IMR-90 (cell line): ENCODE results near the gene BLMH.

Experiments
- CTCF ChIP-seq: conservative IDR thresholded peaks from 2 replicates; pipeline ENCODE4 v1.5.1; 2012; ENCODE audit warnings: mild to moderate bottlenecking, low read depth, low read length, improper control_type of control experiment
- ELK1 ChIP-seq: fragments of 150-350 bp; IDR thresholded peaks from 2 replicates; pipeline ENCODE4 v1.6.1; 2016; ENCODE audit warnings: low read depth, mild to moderate bottlenecking, low read length, moderate library complexity, borderline replicate concordance
- FOS ChIP-seq: fragments of 150-350 bp; IDR thresholded peaks from 2 replicates; pipeline ENCODE4 v1.6.1; 2016; ENCODE audit warnings: low read depth, low read length
- MAFK ChIP-seq: IDR thresholded peaks from 2 replicates; pipeline ENCODE4 v1.6.1; 2012; ENCODE audit warnings: low read depth, low read length, improper control_type of control experiment
- POLR2A ChIP-seq: IDR thresholded peaks from 2 replicates; pipeline ENCODE4 v1.6.1; 2012; ENCODE audit warnings: mild to moderate bottlenecking, low read depth, low read length
- RAD21 ChIP-seq: IDR thresholded peaks from 2 replicates; pipeline ENCODE4 v1.6.1; 2012; ENCODE audit warnings: low read length, improper control_type of control experiment
- SMC3 ChIP-seq: fragments of 150-350 bp; IDR thresholded peaks from 2 replicates; pipeline ENCODE4 v1.6.1; 2016; ENCODE audit warnings: low read depth, mild to moderate bottlenecking, antibody characterized with exemption, low read length, moderate library complexity
- USF2 ChIP-seq: fragments of 150-350 bp; IDR thresholded peaks from 2 replicates; pipeline ENCODE4 v1.6.1; 2017; ENCODE audit warnings: mild to moderate bottlenecking, antibody characterized with exemption, low read length, low read depth

- TF ChIP-seq CTCF: peak; percentile 53
- TF ChIP-seq USF2: no peak
- no peak for TF ChIP-seq POLR2A
- no peak for TF ChIP-seq ELK1
- no peak for TF ChIP-seq MAFK
- TF ChIP-seq RAD21: peak; percentile 48
- TF ChIP-seq FOS: no peak
- peak; percentile 50 for TF ChIP-seq SMC3
Observed at GRCh38 chr17:30299000-30299399, 7.3 kb upstream of the BLMH start.
